Caco-2 (cell line): Measurements from ENCODE around the gene CATSPERZ. TPM values are rescaled to one million over a fixed set of nuclear protein-coding genes. Genes with fewer than 3 reads are reported as not detected.
"Not testable (repeated sequence)": the region's sequence is repeated elsewhere in the genome, so short reads cannot be mapped to it uniquely, and the experiment has no call there.

Experiments used
- BruUV-seq: library from RNA; stranded (reverse); fragments of 400-500 nt; replicated peaks from 2 replicates; lab custom pipeline; 2021; lab: Mats Ljungman, UMichigan
- CTCF ChIA-PET: fragments of 300-600 bp; sonication (Branson Sonifier 250); formaldehyde crosslinking; loops from one replicate; lab custom pipeline; 2022; ENCODE audit warnings: antibody characterized with exemption; lab: Charles Lee
- POLR2A ChIA-PET: fragments of 300-600 bp; sonication (Branson Sonifier 250); formaldehyde crosslinking; loops from one replicate; lab custom pipeline; 2022; ENCODE audit warnings: antibody characterized with exemption; lab: Charles Lee
- DNase-seq, 2 experiments: peaks; one replicate each; pipeline versions ENCODE4 v3.0.0 to v3.0.0-alpha.2; 2020 to 2022
- H3K27me3 ChIP-seq: replicated peaks from 2 replicates; pipeline ENCODE4 v1.6.0; 2011; ENCODE audit warnings: low read length; ENCODE audit not compliant: control insufficient read depth, insufficient read depth
- H3K36me3 ChIP-seq: 2 replicates; pipeline ENCODE4 v1.5.1; 2011; ENCODE audit warnings: low read length; ENCODE audit not compliant: control insufficient read depth, insufficient read depth
- H3K4me1 ChIP-seq: fragments of 250-450 bp; sonication (Bioruptor Pico); 2 replicates; pipeline ENCODE4 v1.5.1; 2020; ENCODE audit warnings: mild to moderate bottlenecking
- H3K4me3 ChIP-seq: 2 replicates; pipeline ENCODE4 v1.5.1; 2011; ENCODE audit warnings: low read depth, mild to moderate bottlenecking, control low read depth, low read length
- H3K9me3 ChIP-seq: fragments of 250-450 bp; sonication (Bioruptor Pico); 2 replicates; pipeline ENCODE4 v1.5.1; 2020; ENCODE audit warnings: mild to moderate bottlenecking, moderate library complexity
- H3K27ac Mint-ChIP-seq: one replicate; pipeline ENCODE4 v1.8.0; 2022; ENCODE audit warnings: mixed read lengths; ENCODE audit not compliant: unreplicated experiment
- H3K27me3 Mint-ChIP-seq: one replicate; pipeline ENCODE4 v1.8.0; 2022; ENCODE audit warnings: mixed read lengths; ENCODE audit not compliant: insufficient read depth, unreplicated experiment
- H3K36me3 Mint-ChIP-seq: one replicate; pipeline ENCODE4 v1.8.0; 2022; ENCODE audit warnings: mild to moderate bottlenecking, mixed read lengths; ENCODE audit not compliant: insufficient read depth, unreplicated experiment
- H3K4me1 Mint-ChIP-seq: one replicate; pipeline ENCODE4 v1.8.0; 2022; ENCODE audit warnings: low read depth, mixed read lengths; ENCODE audit not compliant: unreplicated experiment
- H3K4me3 Mint-ChIP-seq: one replicate; pipeline ENCODE4 v1.8.0; 2022; ENCODE audit warnings: mild to moderate bottlenecking, moderate library complexity, mixed read lengths; ENCODE audit not compliant: unreplicated experiment
- H3K9me3 Mint-ChIP-seq: one replicate; pipeline ENCODE4 v1.8.0; 2022; ENCODE audit warnings: mixed read lengths; ENCODE audit not compliant: unreplicated experiment
- CTCF ChIP-seq, 2 experiments: fragments of 200-600 bp in 1 of 2; IDR thresholded peaks; 1 replicate in 1 of 2; 2 replicates in 1 of 2; pipeline versions ENCODE4 v1.5.1 to v1.8.0; 2011 to 2022; ENCODE audit warnings: antibody characterized with exemption in 1 of 2, control low read depth in 1 of 2, inconsistent platforms in 1 of 2, low read depth in 1 of 2, low read length in 1 of 2, mild to moderate bottlenecking in 1 of 2, moderate library complexity in 1 of 2; ENCODE audit not compliant: insufficient read depth in 1 of 2, severe bottlenecking in 1 of 2, unreplicated experiment in 1 of 2
- intact Hi-C: fragments of 100-400 bp; cut with micrococcal nuclease; formaldehyde crosslinking; loops from one replicate; pipeline ENCODE4 v1.10.0; 2022; ENCODE audit not compliant: unreplicated experiment
- total RNA-seq: library from RNA; stranded (reverse); gene quantifications from 2 replicates; pipeline ENCODE4 v1.2.3, GENCODE V29; 2022

CATSPERZ gene
- total RNA-seq, 1 experiment from 2014 or later: 12.8 TPM

- peaks cover 57% of the 10 kb centered on the region for H3K36me3 Mint-ChIP-seq
- CTCF ChIA-PET: interaction anchor here (0.8 to 2.2 kb wide), 2 partner anchors 11 to 48 kb away, joined by 3 to 7 read pairs; partner anchors contain the start of genes PRDX5 and TRMT112
These were observed 6.9 kb downstream of the CATSPERZ start for GRCh38 chr11:64306876-64307622.

GRCh38 chr11:64307795-64308194 lies 7.6 kb downstream of the CATSPERZ start:
- H3K36me3 ChIP-seq, H3K27me3 ChIP-seq, BruUV-seq, POLR2A ChIA-PET, DNase-seq, intact Hi-C loops, H3K27me3 Mint-ChIP-seq, H3K4me3 ChIP-seq, H3K9me3 Mint-ChIP-seq, H3K9me3 ChIP-seq: not testable (repeated sequence)
- Mint-ChIP-seq H3K36me3 (peaks cover 63% of the 10 kb centered on the region), H3K4me1 (peaks cover 14% of the 10 kb centered on the region), H3K4me3 (peak overlapping the region; percentile 97), H3K27ac (peak overlapping the region; percentile 77)
- CTCF ChIA-PET: interaction anchor here (2.2 kb wide), 1 partner anchor 10 kb away, joined by 7 read pairs; the partner anchor contains the start of genes PRDX5 and TRMT112
- H3K4me1 ChIP-seq: peaks cover 32% of the 10 kb centered on the region

More at GRCh38 chr11:64306876-64307622, 6.9 kb downstream of the CATSPERZ start:
- Mint-ChIP-seq H3K27ac (peak overlapping the region; percentile 96), H3K9me3 (no peaks in the 10 kb centered on the region), H3K4me3 (peak overlapping the region; percentile 97), H3K4me1 (peaks cover 9% of the 10 kb centered on the region), H3K27me3 (no peaks in the 10 kb centered on the region)
- Histone ChIP-seq H3K9me3 (no peaks in the 10 kb centered on the region), H3K4me3 (peak overlapping the region; percentile 65), H3K27me3 (no peaks in the 10 kb centered on the region), H3K36me3 (peaks cover 3% of the 10 kb centered on the region; the same call in 1 of the 2 replicates), H3K4me1 (peaks cover 32% of the 10 kb centered on the region)
- peak; percentile 63 to 67 for DNase-seq
- intact Hi-C loops: no loop called here
- no peak for TF ChIP-seq CTCF (IDR thresholded peaks at IDR 0.05; ENCODE audit: insufficient read depth in 1 of 2, low read depth in 1 of 2, low read length in 1 of 2, severe bottlenecking in 1 of 2, unreplicated experiment in 1 of 2)
- POLR2A ChIA-PET: interaction anchor here (3.5 kb wide), 1 partner anchor 10 kb away, joined by 86 read pairs; the partner anchor contains the start of genes PRDX5 and TRMT112
- no TSS peak for BruUV-seq

GRCh38 chr11:64312947-64313346 lies 12.8 kb downstream of the CATSPERZ start:
- no peaks in the 10 kb centered on the region for H3K9me3 Mint-ChIP-seq
- ChIA-PET CTCF (interaction anchor here (1.3 kb wide), 1 partner anchor 47 kb away, joined by 3 read pairs; no protein-coding TSS in a partner anchor), POLR2A (no interaction called here)
- no peak for DNase-seq
- H3K4me1 ChIP-seq: peaks cover 16% of the 10 kb centered on the region
- intact Hi-C loops: no loop called here
- H3K27me3 ChIP-seq: no peaks in the 10 kb centered on the region
- peaks cover 16% of the 10 kb centered on the region for H3K4me1 Mint-ChIP-seq
- H3K9me3 ChIP-seq: no peaks in the 10 kb centered on the region
- H3K4me3 ChIP-seq: no peak overlapping the region
- H3K27me3 Mint-ChIP-seq: no peaks in the 10 kb centered on the region
- H3K36me3 Mint-ChIP-seq: peaks cover 70% of the 10 kb centered on the region
- H3K27ac Mint-ChIP-seq: peak overlapping the region; percentile 33
- no peak for TF ChIP-seq CTCF (IDR thresholded peaks at IDR 0.05; ENCODE audit: insufficient read depth in 1 of 2, low read depth in 1 of 2, low read length in 1 of 2, severe bottlenecking in 1 of 2, unreplicated experiment in 1 of 2)
- no peak overlapping the region for H3K4me3 Mint-ChIP-seq
- peaks cover 4% of the 10 kb centered on the region; the same call in 1 of the 2 replicates for H3K36me3 ChIP-seq
- BruUV-seq: no TSS peak
